Motor neuron (in vitro differentiated cells): ENCODE measurements around the gene ZBTB4. TPM values are rescaled to one million over a fixed set of nuclear protein-coding genes. Genes with fewer than 3 reads are reported as not detected.

Experiments used
- ATAC-seq, 8 experiments: fragments of 200-7000 bp; cut with Tn5 transposase; replicated peaks in 6 of 8; 2 replicates each; pipeline ENCODE4 v1.8.0; 2021; ENCODE audit warnings: mild to moderate bottlenecking in 8 of 8, moderate library complexity in 8 of 8
- H3K27ac ChIP-seq, 2 donors: fragments of 250-450 bp; sonication (Bioruptor Pico); 2 replicates each; pipeline ENCODE4 v1.9.0; 2021; ENCODE audit warnings: antibody characterized with exemption in 2 of 2, mild to moderate bottlenecking in 2 of 2, moderate library complexity in 1 of 2
- H3K4me1 ChIP-seq, 2 donors: fragments of 250-450 bp; sonication (Bioruptor Pico); replicated peaks in 1 of 2; 2 replicates each; pipeline ENCODE4 v1.6.1; 2021; ENCODE audit warnings: antibody characterized with exemption in 2 of 2, mild to moderate bottlenecking in 2 of 2, moderate library complexity in 1 of 2
- H3K4me3 ChIP-seq, 5 donors: fragments of 250-450 bp; sonication (Bioruptor Pico); 2 replicates each; pipeline ENCODE4 v1.9.0; 2021; ENCODE audit warnings: antibody characterized with exemption in 5 of 5, mild to moderate bottlenecking in 5 of 5, moderate library complexity in 4 of 5
- WGBS, 10 experiments: fragments of 450-650 bp; shearing (Covaris generic); methylation state at CpG; one replicate each; pipeline ENCODE4 v1.0.0; 2022; 5-methylcytosine and 5-hydroxymethylcytosine counted together
- in situ Hi-C, 9 experiments: fragments of 400-800 bp; cut with MboI; loops; one replicate each; pipeline ENCODE4 v1.15.0; 2021; ENCODE audit warnings: low sequenced_read_pairs in 9 of 9, low pct_unique_long_range_greater_than_20kb in 2 of 9; ENCODE audit not compliant: unreplicated experiment in 9 of 9
- total RNA-seq, 8 experiments: library from RNA; unstranded; fragments of 300-600 nt; gene quantifications; 2 replicates each; pipeline versions ENCODE4 v1.2.3 to v1.2.4, GENCODE V29; 2022

ZBTB4 gene, protein sequence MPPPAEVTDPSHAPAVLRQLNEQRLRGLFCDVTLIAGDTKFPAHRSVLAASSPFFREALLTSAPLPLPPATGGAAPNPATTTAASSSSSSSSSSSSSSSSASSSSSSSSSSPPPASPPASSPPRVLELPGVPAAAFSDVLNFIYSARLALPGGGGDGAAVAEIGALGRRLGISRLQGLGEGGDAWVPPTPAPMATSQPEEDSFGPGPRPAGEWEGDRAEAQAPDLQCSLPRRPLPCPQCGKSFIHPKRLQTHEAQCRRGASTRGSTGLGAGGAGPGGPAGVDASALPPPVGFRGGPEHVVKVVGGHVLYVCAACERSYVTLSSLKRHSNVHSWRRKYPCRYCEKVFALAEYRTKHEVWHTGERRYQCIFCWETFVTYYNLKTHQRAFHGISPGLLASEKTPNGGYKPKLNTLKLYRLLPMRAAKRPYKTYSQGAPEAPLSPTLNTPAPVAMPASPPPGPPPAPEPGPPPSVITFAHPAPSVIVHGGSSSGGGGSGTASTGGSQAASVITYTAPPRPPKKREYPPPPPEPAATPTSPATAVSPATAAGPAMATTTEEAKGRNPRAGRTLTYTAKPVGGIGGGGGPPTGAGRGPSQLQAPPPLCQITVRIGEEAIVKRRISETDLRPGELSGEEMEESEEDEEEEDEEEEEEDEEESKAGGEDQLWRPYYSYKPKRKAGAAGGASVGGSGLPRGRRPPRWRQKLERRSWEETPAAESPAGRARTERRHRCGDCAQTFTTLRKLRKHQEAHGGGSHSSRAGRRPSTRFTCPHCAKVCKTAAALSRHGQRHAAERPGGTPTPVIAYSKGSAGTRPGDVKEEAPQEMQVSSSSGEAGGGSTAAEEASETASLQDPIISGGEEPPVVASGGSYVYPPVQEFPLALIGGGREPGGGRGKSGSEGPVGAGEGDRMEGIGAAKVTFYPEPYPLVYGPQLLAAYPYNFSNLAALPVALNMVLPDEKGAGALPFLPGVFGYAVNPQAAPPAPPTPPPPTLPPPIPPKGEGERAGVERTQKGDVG
- 10 to 100 TPM in 7 of 8 experiments, 1 to 10 TPM in 1; 9.8 to 36.2 (median 13.4) TPM for total RNA-seq

DNA sequence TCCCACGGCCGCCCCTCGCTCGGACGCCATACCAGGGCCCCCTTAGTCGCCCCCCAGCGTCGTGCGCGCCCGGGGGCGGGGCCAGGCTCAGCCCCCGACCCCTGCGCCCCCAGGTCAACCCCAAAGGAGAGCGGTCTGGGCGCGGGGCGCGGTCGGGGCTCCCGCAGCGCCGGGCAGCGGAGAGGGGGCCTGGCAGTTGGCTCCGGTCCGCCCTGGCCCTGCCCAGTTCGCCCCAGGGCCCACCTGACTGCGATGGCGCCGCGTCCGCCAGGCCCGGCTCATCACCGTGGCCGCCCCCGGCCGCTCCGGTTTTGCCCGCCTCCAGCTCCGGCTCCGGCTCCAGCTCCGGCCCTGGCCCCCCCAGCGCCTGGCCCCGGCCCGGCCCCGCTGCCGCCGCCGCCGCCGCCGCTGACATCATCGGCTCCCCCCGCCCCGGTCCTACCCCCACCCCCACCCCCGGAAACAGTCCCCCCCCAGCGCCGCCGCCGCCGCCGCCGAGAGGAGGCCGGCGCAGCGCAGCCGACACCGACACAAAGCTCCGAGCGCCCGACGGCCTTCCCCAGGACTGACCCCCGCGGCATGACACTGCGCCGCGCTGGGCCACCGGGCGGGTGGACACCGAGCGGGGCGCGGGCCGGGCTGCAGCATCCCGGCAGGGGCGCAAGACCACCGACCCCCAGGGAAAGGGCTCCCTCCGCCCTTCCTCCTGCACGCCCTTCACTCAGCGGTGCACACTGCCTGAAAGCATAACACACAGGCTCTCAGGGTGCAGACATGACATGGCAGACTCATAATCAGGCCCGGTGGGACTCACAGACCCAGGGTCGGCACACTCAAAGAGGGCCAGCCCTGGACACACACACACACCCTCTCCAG, at the start of gene ZBTB4:
Gene ZBTB4 (minus strand): TSS at position 419 of the 876 bp plus-strand sequence. CDS start 12,830 bp downstream, outside the sequence.
- in situ Hi-C loops = no loop called here
- ATAC-seq = peak; percentile 1 to 34 (median 23)
- peak within 1 kb of the TSS; percentile 93 to 96 for H3K27ac ChIP-seq

DNA sequence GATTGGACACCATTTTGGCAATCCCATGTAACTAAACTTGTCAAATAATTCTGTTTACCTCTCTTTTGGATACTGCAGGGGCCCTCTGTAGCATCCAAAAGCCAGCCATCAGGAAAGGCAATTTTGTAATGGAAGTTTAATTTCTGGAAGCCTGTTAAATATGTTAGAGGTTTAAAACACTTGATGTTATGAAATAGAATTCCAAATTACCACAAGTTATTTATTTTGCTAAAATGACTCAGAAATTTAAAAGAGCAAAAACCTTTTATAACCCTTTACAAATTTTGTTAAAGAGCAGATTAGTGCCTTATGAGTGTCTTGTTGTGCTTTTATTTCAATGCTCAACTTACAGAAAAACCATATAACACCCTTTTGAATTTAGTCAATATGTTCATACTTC, 49.4 kb upstream of the ZBTB4 start:
- in situ Hi-C loops = no loop called here
- no peak for ATAC-seq
- Histone ChIP-seq H3K4me1 (no peaks in the 10 kb centered on the region), H3K4me3 (no peak overlapping the region), H3K27ac (no peak overlapping the region)

More for the DNA sequence above, at the start of gene ZBTB4:
- 0 to 10% (median 7%) methylated on average over 1 to 3 of the region's 92 CpGs; no CpG with 5 or more reads in 7 of the 10 experiments for WGBS, 10 experiments
- H3K4me3 ChIP-seq = peak within 1 kb of the TSS; percentile 75 to 95 (median 91)
- H3K4me1 ChIP-seq = peaks cover 17 to 35% of the 10 kb centered on the region in 2 donors

DNA sequence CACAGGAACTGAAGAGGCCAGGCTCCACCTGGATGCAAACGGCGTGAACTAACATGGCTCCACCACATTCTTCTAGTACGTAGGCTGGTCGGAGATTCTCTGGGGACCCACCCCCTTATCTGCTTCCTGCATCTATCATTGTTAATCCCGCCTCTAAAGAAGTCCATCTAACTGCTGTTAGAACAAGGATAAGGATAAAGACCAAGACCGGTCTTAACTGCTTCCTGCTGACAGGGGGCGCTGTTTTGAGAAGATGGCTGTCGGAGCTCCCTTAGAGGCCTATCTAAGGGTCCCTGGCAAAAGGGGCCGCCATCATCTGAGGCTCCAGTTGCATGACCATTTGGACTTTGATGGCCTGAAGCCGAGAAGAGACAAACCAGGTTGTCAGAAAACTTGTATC, 43.6 kb upstream of the ZBTB4 start:
- peak in 3 of 8 experiments; percentile 47 to 71 (median 52) for ATAC-seq
- 53 to 100% (median 68%) methylated on average over 2 to 8 of the region's 10 CpGs; no CpG with 5 or more reads in 2 of the 10 experiments for WGBS, 10 experiments
- Histone ChIP-seq H3K4me1 (no peaks in the 10 kb centered on the region), H3K27ac (no peak overlapping the region), H3K4me3 (no peak overlapping the region)
- in situ Hi-C loops = no loop called here

DNA sequence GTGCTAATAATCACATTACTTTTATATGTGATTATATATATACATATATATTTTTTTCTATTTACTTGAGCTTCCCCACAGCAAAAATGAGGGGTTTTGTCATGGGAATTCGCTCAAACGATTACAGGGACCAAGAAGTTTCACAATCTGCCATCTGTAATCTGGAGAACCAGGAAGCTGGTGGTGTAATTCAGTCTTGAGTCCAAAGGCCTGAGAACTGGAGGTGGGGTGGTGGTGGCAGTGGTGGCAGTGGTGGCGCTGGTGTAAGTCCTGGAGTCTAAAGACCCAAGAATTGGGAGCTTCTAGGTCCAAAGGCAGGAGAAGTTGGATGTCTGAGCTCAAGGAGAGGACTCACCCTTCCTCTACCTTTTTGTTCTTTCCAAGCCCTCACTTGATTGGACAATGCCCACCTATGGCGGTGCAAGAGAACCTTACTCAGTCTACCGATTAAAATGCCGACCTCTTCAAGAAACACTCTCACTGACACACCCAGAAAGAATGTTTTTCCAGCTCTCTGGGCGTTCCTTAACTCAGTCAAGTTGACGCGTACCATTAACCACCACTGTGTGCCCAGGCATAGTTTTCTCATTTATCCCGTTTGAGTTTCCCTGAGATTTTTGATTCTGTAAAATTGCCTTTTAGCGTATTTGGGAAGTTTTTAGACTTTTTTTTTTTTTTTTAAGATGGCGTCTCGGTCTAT, 36.6 kb upstream of the ZBTB4 start:
- in situ Hi-C loops = no loop called here
- no peak for ATAC-seq
- H3K4me3 ChIP-seq = no peak overlapping the region
- H3K4me1 ChIP-seq = no peaks in the 10 kb centered on the region
- no peak overlapping the region for H3K27ac ChIP-seq
- WGBS, 10 experiments = 86 to 100% (median 91%) methylated on average over 1 to 12 of the region's 13 CpGs

DNA sequence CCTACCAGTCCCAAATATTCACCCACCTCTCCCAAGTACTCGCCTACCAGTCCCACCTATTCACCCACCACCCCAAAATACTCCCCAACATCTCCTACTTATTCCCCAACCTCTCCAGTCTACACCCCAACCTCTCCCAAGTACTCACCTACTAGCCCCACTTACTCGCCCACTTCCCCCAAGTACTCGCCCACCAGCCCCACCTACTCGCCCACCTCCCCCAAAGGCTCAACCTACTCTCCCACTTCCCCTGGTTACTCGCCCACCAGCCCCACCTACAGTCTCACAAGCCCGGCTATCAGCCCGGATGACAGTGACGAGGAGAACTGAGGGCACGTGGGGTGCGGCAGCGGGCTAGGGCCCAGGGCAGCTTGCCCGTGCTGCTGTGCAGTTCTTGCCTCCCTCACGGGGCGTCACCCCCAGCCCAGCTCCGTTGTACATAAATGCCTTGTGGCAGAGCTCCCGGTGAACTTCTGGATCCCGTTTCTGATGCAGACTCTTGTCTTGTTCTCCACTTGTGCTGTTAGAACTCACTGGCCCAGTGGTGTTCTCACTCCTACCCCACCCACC, 34.5 kb upstream of the ZBTB4 start:
- WGBS, 10 experiments = 73 to 80% (median 73%) methylated on average over 1 to 2 of the region's 17 CpGs; no CpG with 5 or more reads in 7 of the 10 experiments
- ATAC-seq = peak in 3 of 8 experiments; percentile 7 to 64 (median 32)
- no peak overlapping the region for H3K4me3 ChIP-seq
- in situ Hi-C loops = no loop called here
- H3K27ac ChIP-seq = no peak overlapping the region
- H3K4me1 ChIP-seq = no peaks in the 10 kb centered on the region

DNA sequence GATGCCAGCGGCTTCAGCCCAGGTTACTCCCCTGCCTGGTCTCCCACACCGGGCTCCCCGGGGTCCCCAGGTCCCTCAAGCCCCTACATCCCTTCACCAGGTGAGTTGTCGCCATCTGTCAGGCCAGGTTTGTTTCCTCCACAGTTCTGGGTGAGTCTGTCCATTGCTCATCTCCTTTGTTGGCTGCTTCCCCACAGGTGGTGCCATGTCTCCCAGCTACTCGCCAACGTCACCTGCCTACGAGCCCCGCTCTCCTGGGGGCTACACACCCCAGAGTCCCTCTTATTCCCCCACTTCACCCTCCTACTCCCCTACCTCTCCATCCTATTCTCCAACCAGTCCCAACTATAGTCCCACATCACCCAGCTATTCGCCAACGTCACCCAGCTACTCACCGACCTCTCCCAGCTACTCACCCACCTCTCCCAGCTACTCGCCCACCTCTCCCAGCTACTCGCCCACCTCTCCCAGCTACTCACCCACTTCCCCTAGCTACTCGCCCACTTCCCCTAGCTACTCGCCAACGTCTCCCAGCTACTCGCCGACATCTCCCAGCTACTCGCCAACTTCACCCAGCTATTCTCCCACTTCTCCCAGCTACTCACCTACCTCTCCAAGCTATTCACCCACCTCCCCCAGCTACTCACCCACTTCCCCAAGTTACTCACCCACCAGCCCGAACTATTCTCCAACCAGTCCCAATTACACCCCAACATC, 33.6 kb upstream of the ZBTB4 start:
- WGBS, 10 experiments = 93 to 100% (median 97%) methylated on average over 1 to 11 of the region's 20 CpGs; no CpG with 5 or more reads in 3 of the 10 experiments
- Histone ChIP-seq H3K27ac (no peak overlapping the region), H3K4me1 (no peaks in the 10 kb centered on the region), H3K4me3 (no peak overlapping the region)
- in situ Hi-C loops = no loop called here
- ATAC-seq = peak in 3 of 8 experiments; percentile 4 to 13 (median 11)

GRCh38 chr17:7512105-7512504, 32.7 kb upstream of the ZBTB4 start:
- WGBS, 10 experiments = 80 to 100% (median 93%) methylated on average over 2 to 10 of the region's 15 CpGs; no CpG with 5 or more reads in 6 of the 10 experiments
- Histone ChIP-seq H3K4me1 (no peaks in the 10 kb centered on the region), H3K27ac (no peak overlapping the region), H3K4me3 (no peak overlapping the region)
- peak in 3 of 8 experiments; percentile 2 to 23 (median 19) for ATAC-seq
- in situ Hi-C loops = no loop called here

DNA sequence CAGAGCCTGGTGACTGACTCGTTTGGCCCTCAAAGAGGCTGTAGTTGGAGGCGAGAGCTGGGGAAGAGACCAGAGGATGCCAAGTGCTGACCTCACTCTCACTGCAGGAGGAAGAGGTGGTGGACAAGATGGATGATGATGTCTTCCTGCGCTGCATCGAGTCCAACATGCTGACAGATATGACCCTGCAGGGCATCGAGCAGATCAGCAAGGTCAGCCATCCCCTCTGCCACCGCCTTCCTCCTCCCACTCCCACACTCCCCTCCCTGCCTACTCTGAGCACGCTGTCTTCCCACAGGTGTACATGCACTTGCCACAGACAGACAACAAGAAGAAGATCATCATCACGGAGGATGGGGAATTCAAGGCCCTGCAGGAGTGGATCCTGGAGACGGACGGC, 31.7 kb upstream of the ZBTB4 start:
- in situ Hi-C loops = no loop called here
- ATAC-seq = peak in 4 of 8 experiments; percentile 7 to 16 (median 13)
- Histone ChIP-seq H3K4me1 (no peaks in the 10 kb centered on the region), H3K27ac (no peak overlapping the region), H3K4me3 (no peak overlapping the region)
- 84 to 100% (median 92%) methylated on average over 2 to 6 of the region's 10 CpGs; no CpG with 5 or more reads in 4 of the 10 experiments for WGBS, 10 experiments

- 40 to 91% (median 80%) methylated on average over 1 to 5 of the region's 5 CpGs; no CpG with 5 or more reads in 3 of the 10 experiments for WGBS, 10 experiments
- in situ Hi-C loops = no loop called here
- Histone ChIP-seq H3K4me3 (no peak overlapping the region), H3K4me1 (no peaks in the 10 kb centered on the region), H3K27ac (no peak overlapping the region)
- peak in 2 of 8 experiments; percentile 3 to 10 for ATAC-seq
These were observed 30.5 kb upstream of the ZBTB4 start for GRCh38 chr17:7509937-7510336.

DNA sequence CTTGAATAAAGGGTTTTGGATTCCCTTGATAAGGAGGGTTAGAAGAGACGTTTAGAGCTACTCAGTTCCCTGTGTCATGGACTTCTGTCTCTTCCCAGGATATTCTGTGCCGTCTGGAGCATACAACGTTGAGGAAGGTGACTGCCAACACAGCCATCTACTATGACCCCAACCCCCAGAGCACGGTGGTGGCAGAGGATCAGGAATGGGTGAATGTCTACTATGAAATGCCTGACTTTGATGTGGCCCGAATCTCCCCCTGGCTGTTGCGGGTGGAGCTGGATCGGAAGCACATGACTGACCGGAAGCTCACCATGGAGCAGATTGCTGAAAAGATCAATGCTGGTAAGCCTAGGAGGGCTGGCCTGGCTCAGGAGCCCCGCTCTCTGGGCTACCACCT, 29.4 kb upstream of the ZBTB4 start:
- ATAC-seq = no peak
- no peak overlapping the region for H3K27ac ChIP-seq
- WGBS, 10 experiments = 33 to 100% (median 88%) methylated on average over 1 to 4 of the region's 9 CpGs; no CpG with 5 or more reads in 4 of the 10 experiments
- in situ Hi-C loops = no loop called here
- H3K4me1 ChIP-seq = no peaks in the 10 kb centered on the region
- H3K4me3 ChIP-seq = no peak overlapping the region

DNA sequence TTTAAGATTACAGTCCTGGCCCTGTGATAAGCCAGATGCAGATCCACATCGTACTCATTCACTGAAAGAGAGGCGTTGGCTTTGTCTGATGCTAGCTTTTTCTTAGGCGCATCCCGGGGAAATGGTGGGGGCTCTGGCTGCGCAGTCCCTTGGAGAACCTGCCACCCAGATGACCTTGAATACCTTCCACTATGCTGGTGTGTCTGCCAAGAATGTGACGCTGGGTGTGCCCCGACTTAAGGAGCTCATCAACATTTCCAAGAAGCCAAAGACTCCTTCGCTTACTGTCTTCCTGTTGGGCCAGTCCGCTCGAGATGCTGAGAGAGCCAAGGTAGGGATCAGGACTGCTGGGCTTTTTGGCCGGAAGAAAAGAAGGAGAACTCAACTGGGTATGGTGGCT, 28.7 kb upstream of the ZBTB4 start:
- peak in 1 of 8 experiments; percentile 30 for ATAC-seq
- WGBS, 10 experiments = 92 to 100% (median 95%) methylated on average over 2 to 10 of the region's 11 CpGs; no CpG with 5 or more reads in 3 of the 10 experiments
- Histone ChIP-seq H3K4me3 (no peak overlapping the region), H3K27ac (no peak overlapping the region), H3K4me1 (no peaks in the 10 kb centered on the region)
- in situ Hi-C loops = no loop called here
